Esophagus squamous epithelium (tissue), 5 donors: Measurements from ENCODE around the gene KLHL12. TPM values are rescaled to one million over a fixed set of nuclear protein-coding genes. Genes with fewer than 3 reads are reported as not detected.
"Not testable (repeated sequence)": the region's sequence is repeated elsewhere in the genome, so short reads cannot be mapped to it uniquely, and the experiment has no call there.

Source experiments
- DNase-seq: peaks from one replicate; lab custom pipeline; 2025; lab: John Stamatoyannopoulos, UW
- H3K27ac ChIP-seq, 4 donors: fragments of 200-600 bp; sonication (generic); one replicate each; pipeline ENCODE4 v1.5.1; 2016 to 2019; ENCODE audit warnings: mild to moderate bottlenecking in 1 of 4
- H3K27me3 ChIP-seq, 4 donors: fragments of 200-600 bp; sonication (generic); 1 replicate in 3 of 4; 2 replicates in 1 of 4; pipeline versions ENCODE4 v1.5.1 to v1.6.0; 2017 to 2021; ENCODE audit warnings: antibody characterized with exemption in 1 of 4
- H3K36me3 ChIP-seq, 3 donors: fragments of 200-600 bp; sonication (generic); one replicate each; pipeline ENCODE4 v1.5.1; 2016 to 2019
- H3K4me1 ChIP-seq, 3 donors: fragments of 200-600 bp; sonication (generic); one replicate each; pipeline ENCODE4 v1.5.1; 2017 to 2019
- H3K4me3 ChIP-seq, 4 donors: fragments of 200-600 bp; sonication (generic); 1 replicate in 3 of 4; 2 replicates in 1 of 4; pipeline ENCODE4 v1.5.1; 2016 to 2019; ENCODE audit warnings: mild to moderate bottlenecking in 2 of 4, moderate library complexity in 1 of 4
- H3K9me3 ChIP-seq, 3 donors: fragments of 200-600 bp; sonication (generic); one replicate each; pipeline ENCODE4 v1.5.1; 2016 to 2019
- POLR2A ChIP-seq, 4 donors: fragments of 450-650 bp; IDR thresholded peaks; one replicate each; pipeline ENCODE4 v1.6.1; 2017; ENCODE audit warnings: antibody characterized with exemption in 4 of 4, mild to moderate bottlenecking in 4 of 4, moderate library complexity in 3 of 4
- WGBS, 2 donors: methylation state at CpG; one replicate each; pipeline ENCODE4 v1.1.5; 2018; 5-methylcytosine and 5-hydroxymethylcytosine counted together
- intact Hi-C: fragments of 100-400 bp; cut with DNase I; formaldehyde crosslinking; loops from one replicate; pipeline ENCODE4 v1.15.0; 2022
- total RNA-seq, 4 donors: library from RNA; depleted of rRNA; stranded (reverse); fragments of >200 nt; gene quantifications; one replicate each; pipeline ENCODE4 v1.1.0, GENCODE V29; 2016
- TF ChIP-seq, protein P1 (sequence below), 6 experiments: fragments of 450-650 bp in 4 of 6; fragments of 200-600 bp in 2 of 6; sonication (generic) in 2 of 6; IDR thresholded peaks; one replicate each; pipeline ENCODE4 v1.5.1; 2016 to 2019; ENCODE audit warnings: antibody characterized with exemption in 6 of 6, mild to moderate bottlenecking in 4 of 6, moderate library complexity in 4 of 6
- donor health status: DM: yes; HTN: yes; CAD: no.

Gene KLHL12
- total RNA-seq, 4 donors from 2014 or later = 11.1 to 19.9 (median 14.1) TPM

DNA sequence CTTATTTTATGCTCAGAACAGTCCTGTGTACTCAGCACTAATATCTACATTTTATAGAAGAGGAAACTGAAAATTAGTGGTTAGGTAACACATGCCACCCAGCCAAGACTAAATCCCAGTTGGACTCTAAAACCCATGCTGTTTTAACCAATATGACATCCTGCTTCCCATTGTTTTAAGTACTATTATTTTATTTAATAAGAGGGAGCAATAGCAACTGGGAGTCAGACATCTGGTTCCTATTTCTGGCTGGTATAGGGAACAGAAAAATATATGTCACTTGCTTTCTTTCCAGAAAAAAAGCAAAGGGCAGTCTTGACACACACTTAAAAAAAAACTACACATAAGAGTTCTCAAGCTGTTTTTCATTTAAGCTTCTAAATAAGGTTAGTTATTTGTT is 11.9 kb downstream of the KLHL12 start:
- Histone ChIP-seq H3K4me1 (peaks cover 0 to 19% (median 0%) of the 10 kb centered on the region in 3 donors), H3K9me3 (no peaks in the 10 kb centered on the region), H3K27ac (no peak overlapping the region), H3K4me3 (no peak overlapping the region), H3K27me3 (no peaks in the 10 kb centered on the region), H3K36me3 (peaks cover 0 to 99% (median 40%) of the 10 kb centered on the region in 3 donors)
- TF ChIP-seq, protein P1, sequence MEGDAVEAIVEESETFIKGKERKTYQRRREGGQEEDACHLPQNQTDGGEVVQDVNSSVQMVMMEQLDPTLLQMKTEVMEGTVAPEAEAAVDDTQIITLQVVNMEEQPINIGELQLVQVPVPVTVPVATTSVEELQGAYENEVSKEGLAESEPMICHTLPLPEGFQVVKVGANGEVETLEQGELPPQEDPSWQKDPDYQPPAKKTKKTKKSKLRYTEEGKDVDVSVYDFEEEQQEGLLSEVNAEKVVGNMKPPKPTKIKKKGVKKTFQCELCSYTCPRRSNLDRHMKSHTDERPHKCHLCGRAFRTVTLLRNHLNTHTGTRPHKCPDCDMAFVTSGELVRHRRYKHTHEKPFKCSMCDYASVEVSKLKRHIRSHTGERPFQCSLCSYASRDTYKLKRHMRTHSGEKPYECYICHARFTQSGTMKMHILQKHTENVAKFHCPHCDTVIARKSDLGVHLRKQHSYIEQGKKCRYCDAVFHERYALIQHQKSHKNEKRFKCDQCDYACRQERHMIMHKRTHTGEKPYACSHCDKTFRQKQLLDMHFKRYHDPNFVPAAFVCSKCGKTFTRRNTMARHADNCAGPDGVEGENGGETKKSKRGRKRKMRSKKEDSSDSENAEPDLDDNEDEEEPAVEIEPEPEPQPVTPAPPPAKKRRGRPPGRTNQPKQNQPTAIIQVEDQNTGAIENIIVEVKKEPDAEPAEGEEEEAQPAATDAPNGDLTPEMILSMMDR (IDR thresholded peaks at IDR 0.05) = no peak
- no peak for TF ChIP-seq POLR2A (IDR thresholded peaks at IDR 0.05)
- no peak for DNase-seq
- intact Hi-C loops = no loop called here

DNA sequence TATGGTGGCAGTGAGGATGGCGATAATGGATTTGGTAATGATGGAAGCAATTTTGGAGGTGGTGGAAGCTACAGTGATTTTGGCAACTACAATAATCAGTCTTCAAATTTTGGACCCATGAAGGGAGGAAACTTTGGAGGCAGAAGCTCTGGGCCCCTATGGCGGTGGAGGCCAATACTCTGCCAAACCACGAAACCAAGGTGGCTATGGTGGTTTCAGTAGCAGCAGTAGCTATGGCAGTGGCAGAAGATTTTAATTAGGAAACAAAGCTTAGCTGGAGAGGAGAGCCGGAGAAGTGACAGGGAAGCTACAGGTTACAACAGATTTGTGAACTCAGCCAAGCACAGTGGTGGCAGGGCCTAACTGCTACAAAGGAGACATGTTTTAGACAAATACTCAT is 14.6 kb downstream of the KLHL12 start:
- DNase-seq, H3K27me3 ChIP-seq, H3K9me3 ChIP-seq, intact Hi-C loops, H3K4me3 ChIP-seq: not testable (repeated sequence)
- Histone ChIP-seq H3K36me3 (peaks cover 0 to 99% (median 33%) of the 10 kb centered on the region in 3 donors), H3K27ac (peak overlapping the region in 3 of 4 donors; percentile 44 to 69 (median 68)), H3K4me1 (peaks cover 0 to 19% (median 0%) of the 10 kb centered on the region in 3 donors)
- WGBS, 2 donors = 68 to 72% methylated on average over 4 of the region's 4 CpGs

DNA sequence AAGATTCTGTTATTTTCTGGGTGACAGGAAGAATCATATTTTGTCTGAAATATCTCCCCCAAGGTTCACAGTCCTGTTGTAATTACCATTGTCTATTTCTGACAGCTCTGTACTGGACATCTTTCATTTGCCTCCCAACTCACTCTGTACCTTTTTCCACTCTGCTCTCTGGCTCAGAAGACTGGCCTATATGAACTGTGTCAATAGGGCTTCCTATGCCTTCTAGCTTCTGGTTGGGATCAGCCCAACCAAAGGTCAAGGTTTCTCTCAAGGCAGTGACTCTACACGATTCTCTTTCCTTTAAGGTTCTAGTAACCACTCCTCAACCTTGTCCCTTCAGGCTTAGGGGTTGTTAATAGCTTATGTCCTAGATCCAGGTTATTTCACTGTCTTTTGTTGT is 17.5 kb downstream of the KLHL12 start:
- peaks cover 0 to 19% (median 0%) of the 10 kb centered on the region in 3 donors for H3K4me1 ChIP-seq
- TF ChIP-seq, protein P1 (IDR thresholded peaks at IDR 0.05) = no peak
- no peak for TF ChIP-seq POLR2A (IDR thresholded peaks at IDR 0.05)
- H3K27ac ChIP-seq = no peak overlapping the region
- peaks cover 0 to 98% (median 21%) of the 10 kb centered on the region in 3 donors for H3K36me3 ChIP-seq
- H3K27me3 ChIP-seq = no peaks in the 10 kb centered on the region
- no peak overlapping the region for H3K4me3 ChIP-seq
- DNase-seq = no peak
- WGBS, 2 donors = 68 to 78% methylated on average over 1 of the region's 1 CpG
- no peaks in the 10 kb centered on the region for H3K9me3 ChIP-seq
- intact Hi-C loops = no loop called here

DNA sequence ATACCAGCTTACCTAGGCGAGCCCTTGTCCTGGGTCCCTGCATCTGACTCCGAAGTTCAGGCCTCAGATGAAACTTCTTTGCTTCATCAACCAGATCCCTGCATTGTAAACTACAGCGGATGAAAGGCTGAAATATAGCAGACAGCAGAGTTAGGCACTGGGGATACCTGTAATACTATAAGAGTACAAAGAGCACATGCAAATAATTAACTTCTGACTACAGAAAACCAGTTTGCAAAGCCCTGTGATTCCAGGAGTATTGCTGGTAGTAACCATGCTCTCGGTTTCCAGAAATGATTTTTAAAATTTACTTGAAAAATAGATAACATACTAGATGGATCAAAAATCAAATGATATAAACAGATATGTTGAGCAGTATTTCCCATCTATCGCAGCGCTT is 18.0 kb downstream of the KLHL12 start:
- Histone ChIP-seq H3K4me1 (peaks cover 0 to 19% (median 0%) of the 10 kb centered on the region in 3 donors), H3K9me3 (no peaks in the 10 kb centered on the region), H3K36me3 (peaks cover 0 to 98% (median 24%) of the 10 kb centered on the region in 3 donors), H3K4me3 (no peak overlapping the region), H3K27me3 (no peaks in the 10 kb centered on the region), H3K27ac (no peak overlapping the region)
- TF ChIP-seq, protein P1 (IDR thresholded peaks at IDR 0.05) = no peak
- TF ChIP-seq POLR2A (IDR thresholded peaks at IDR 0.05) = no peak
- intact Hi-C loops = no loop called here
- no peak for DNase-seq
- WGBS, 2 donors = 96% methylated on average over 6 of the region's 6 CpGs

DNA sequence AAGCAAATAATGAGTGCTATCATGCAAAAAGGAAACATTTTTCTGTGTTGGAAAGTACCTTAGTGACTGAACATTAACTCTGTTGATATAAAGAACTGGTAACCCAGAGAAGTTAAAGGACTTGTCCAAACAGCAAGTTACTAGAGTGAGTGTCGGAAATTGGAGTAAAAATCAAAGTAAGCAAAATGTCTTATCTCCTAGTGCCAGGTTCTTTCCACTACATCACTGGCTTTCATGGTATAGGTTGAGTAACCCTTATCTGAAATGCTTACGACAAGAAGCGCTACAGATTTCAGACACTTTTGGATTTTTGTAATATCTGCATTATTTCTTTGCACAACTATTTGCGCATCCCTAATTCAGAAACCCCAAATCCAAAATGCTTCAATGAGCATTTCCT is 21.7 kb downstream of the KLHL12 start:
- peaks cover 0 to 98% (median 21%) of the 10 kb centered on the region in 3 donors for H3K36me3 ChIP-seq
- no peak for DNase-seq
- intact Hi-C loops = no loop called here

DNA sequence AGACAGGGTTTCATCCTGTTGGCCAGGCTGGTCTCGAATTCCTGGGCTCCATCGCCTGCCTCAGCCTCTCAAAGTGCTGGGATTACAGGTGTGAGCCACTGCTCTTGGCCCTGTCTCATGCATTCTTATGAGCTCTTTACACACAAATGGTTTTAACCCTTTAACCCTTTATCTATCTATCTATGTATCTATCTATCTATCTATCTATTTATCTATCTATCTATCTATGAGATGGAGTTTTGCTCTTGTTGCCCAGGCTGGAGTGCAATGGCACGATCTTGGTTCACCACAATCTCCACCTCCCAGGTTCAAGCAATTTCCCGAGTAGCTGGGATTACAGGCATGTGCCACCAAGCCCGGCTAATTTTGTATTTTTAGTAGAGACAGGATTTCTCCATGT is 23.2 kb downstream of the KLHL12 start:
- peaks cover 0 to 98% (median 20%) of the 10 kb centered on the region in 3 donors for H3K36me3 ChIP-seq
- H3K4me1 ChIP-seq, H3K4me3 ChIP-seq, H3K27ac ChIP-seq, intact Hi-C loops, H3K27me3 ChIP-seq, H3K9me3 ChIP-seq, DNase-seq: not testable (repeated sequence)
- 83 to 95% methylated on average over 5 of the region's 5 CpGs for WGBS, 2 donors

More for the DNA sequence above, 21.7 kb downstream of the KLHL12 start:
- Histone ChIP-seq H3K9me3 (no peaks in the 10 kb centered on the region), H3K27ac (no peak overlapping the region), H3K4me3 (no peak overlapping the region), H3K4me1 (no peaks in the 10 kb centered on the region), H3K27me3 (no peaks in the 10 kb centered on the region)
- TF ChIP-seq, protein P1 (IDR thresholded peaks at IDR 0.05) = no peak
- TF ChIP-seq POLR2A (IDR thresholded peaks at IDR 0.05) = no peak
- 59 to 75% methylated on average over 4 of the region's 4 CpGs for WGBS, 2 donors
